GM12878 (cell line): ENCODE measurements around the gene ZNF281. TPM values are rescaled to one million over a fixed set of nuclear protein-coding genes. Genes with fewer than 3 reads are reported as not detected.

Experiments
- ATAC-seq: fragments of 200-7000 bp; cut with Tn5 transposase; 3 replicates; pipeline ENCODE4 v1.9.1; 2020; ENCODE audit warnings: mild to moderate bottlenecking, moderate library complexity
- BruUV-seq: library from RNA; stranded (reverse); fragments of 400-500 nt; replicated peaks from 2 replicates; lab custom pipeline; 2021; lab: Mats Ljungman, UMichigan
- CTCF ChIA-PET: fragments of 300-600 bp; sonication (Branson Sonifier 250); formaldehyde crosslinking; extraction: SDS; loops from one replicate; lab custom pipeline; 2021; ENCODE audit warnings: inconsistent platforms; lab: Yijun Ruan, JAX
- POLR2A ChIA-PET: fragments of 350-600 bp; formaldehyde crosslinking; extraction: SDS; loops from one replicate; lab custom pipeline; 2021; ENCODE audit warnings: inconsistent platforms; lab: Charles Lee
- RAD21 ChIA-PET: fragments of 300-600 bp; sonication (Branson Sonifier 250); formaldehyde crosslinking; loops from one replicate; lab custom pipeline; 2023; ENCODE audit warnings: antibody characterized with exemption; ENCODE audit not compliant: unreplicated experiment; lab: Charles Lee
- SMC1A ChIA-PET: fragments of 300-600 bp; sonication (Branson Sonifier 250); formaldehyde crosslinking; loops from one replicate; lab custom pipeline; 2023; ENCODE audit not compliant: unreplicated experiment, uncharacterized antibody; lab: Charles Lee
- DNase-seq: peaks from one replicate; pipeline ENCODE4 v3.0.0-alpha.2; 2011; ENCODE audit warnings: low read depth, low spot score
- FAIRE-seq: peaks from 3 replicates; lab custom pipeline; 2011; peaks lifted over from hg19 to GRCh38; lab: Jason Lieb, UNC
- H2AFZ ChIP-seq: 2 replicates; pipeline ENCODE4 v1.6.0; 2011; ENCODE audit warnings: low read depth, low read length, control low read depth; ENCODE audit not compliant: control insufficient read depth
- H3K27ac ChIP-seq: 2 replicates; pipeline ENCODE4 v1.5.1; 2011; ENCODE audit warnings: control low read depth; ENCODE audit not compliant: control insufficient read depth, insufficient read depth
- H3K27me3 ChIP-seq, 2 experiments: replicated peaks in 1 of 2; 2 replicates each; pipeline versions ENCODE4 v1.6.0 to v1.6.1; 2011; ENCODE audit warnings: low read length in 1 of 2; ENCODE audit not compliant: control insufficient read depth in 2 of 2, insufficient read depth in 2 of 2
- H3K36me3 ChIP-seq, 2 experiments: 2 replicates each; pipeline ENCODE4 v1.5.1; 2011; ENCODE audit warnings: low read length in 1 of 2; ENCODE audit not compliant: control insufficient read depth in 2 of 2, insufficient read depth in 2 of 2
- H3K4me1 ChIP-seq: 2 replicates; pipeline ENCODE4 v1.6.1; 2011; ENCODE audit warnings: mild to moderate bottlenecking, low read length, moderate library complexity, mixed read lengths; ENCODE audit not compliant: control insufficient read depth, insufficient read depth
- H3K4me2 ChIP-seq: 2 replicates; pipeline ENCODE4 v1.6.0; 2011; ENCODE audit warnings: control low read depth; ENCODE audit not compliant: control insufficient read depth, insufficient read depth
- H3K4me3 ChIP-seq: fragments of 200-600 bp; sonication (generic); 2 replicates; pipeline ENCODE4 v1.5.1; 2016
- H3K79me2 ChIP-seq: 2 replicates; pipeline ENCODE4 v1.6.0; 2011; ENCODE audit warnings: low read length; ENCODE audit not compliant: control insufficient read depth, insufficient read depth
- H3K9ac ChIP-seq: 2 replicates; pipeline ENCODE4 v1.8.0; 2011; ENCODE audit warnings: low read length, control low read depth, mixed read lengths; ENCODE audit not compliant: control insufficient read depth, insufficient read depth
- H3K9me3 ChIP-seq: replicated peaks from 3 replicates; pipeline ENCODE4 v1.5.1; 2011; ENCODE audit warnings: mild to moderate bottlenecking, low read length; ENCODE audit not compliant: control insufficient read depth, insufficient read depth
- H4K20me1 ChIP-seq: 2 replicates; pipeline ENCODE4 v1.6.0; 2011; ENCODE audit not compliant: control insufficient read depth, insufficient read depth
- CBX3 ChIP-seq: fragments of 200-600 bp; sonication (generic); IDR thresholded peaks from 2 replicates; pipeline ENCODE4 v1.6.1; 2016; ENCODE audit warnings: low read depth, borderline replicate concordance
- CBX5 ChIP-seq: sonication (generic); IDR thresholded peaks from 2 replicates; pipeline ENCODE4 v1.6.1; 2016; ENCODE audit warnings: low read depth, moderate library complexity, mild to moderate bottlenecking, inconsistent platforms
- CHD2 ChIP-seq: IDR thresholded peaks from 2 replicates; pipeline ENCODE4 v1.6.1; 2011; ENCODE audit warnings: low read depth, low read length, improper control_type of control experiment, borderline replicate concordance
- ELK1 ChIP-seq: IDR thresholded peaks from 2 replicates; pipeline ENCODE4 v1.6.1; 2012; ENCODE audit warnings: low read depth, low read length, improper control_type of control experiment
- MEF2A ChIP-seq: IDR thresholded peaks from 2 replicates; pipeline ENCODE4 v1.6.1; 2011; ENCODE audit warnings: low read depth, mild to moderate bottlenecking, low read length, moderate library complexity; ENCODE audit not compliant: insufficient read depth
- MTA2 ChIP-seq: fragments of 450-650 bp; IDR thresholded peaks from 2 replicates; pipeline ENCODE4 v1.6.1; 2016; ENCODE audit warnings: low read depth, mild to moderate bottlenecking, moderate library complexity
- MXI1 ChIP-seq: fragments of 150-350 bp; IDR thresholded peaks from 2 replicates; pipeline ENCODE4 v1.6.1; 2011; ENCODE audit warnings: low read depth, mild to moderate bottlenecking, inconsistent platforms, low read length, improper control_type of control experiment
- NFIC ChIP-seq: IDR thresholded peaks from 2 replicates; pipeline ENCODE4 v1.6.1; 2012; ENCODE audit warnings: low read depth, mild to moderate bottlenecking, inconsistent platforms, low read length, moderate library complexity
- NR2C2 ChIP-seq: IDR thresholded peaks from 2 replicates; pipeline ENCODE4 v1.6.1; 2011; ENCODE audit warnings: borderline replicate concordance, low read depth; ENCODE audit not compliant: control insufficient read depth, insufficient read length
- PAX8 ChIP-seq: fragments of 450-650 bp; IDR thresholded peaks from 2 replicates; pipeline ENCODE4 v1.6.1; 2017; ENCODE audit warnings: mild to moderate bottlenecking, moderate library complexity
- PBX3 ChIP-seq: IDR thresholded peaks from 2 replicates; pipeline ENCODE4 v1.6.1; 2011; ENCODE audit warnings: mild to moderate bottlenecking, low read depth, low read length, moderate library complexity; ENCODE audit not compliant: insufficient replicate concordance
- POLR2A ChIP-seq: IDR thresholded peaks from 2 replicates; pipeline ENCODE4 v1.6.1; 2011; ENCODE audit warnings: low read depth, mild to moderate bottlenecking, low read length
- POLR2AphosphoS2 ChIP-seq: IDR thresholded peaks from 2 replicates; pipeline ENCODE4 v1.6.1; 2011; ENCODE audit warnings: low read depth, mild to moderate bottlenecking, low read length, improper control_type of control experiment, moderate library complexity
- RBBP5 ChIP-seq: fragments of 200-600 bp; sonication (generic); conservative IDR thresholded peaks from 2 replicates; pipeline ENCODE4 v1.6.1; 2016
- SIN3A ChIP-seq: IDR thresholded peaks from 2 replicates; pipeline ENCODE4 v1.6.1; 2012; ENCODE audit warnings: low read depth, low read length, improper control_type of control experiment
- SIX5 ChIP-seq: IDR thresholded peaks from 2 replicates; pipeline ENCODE4 v1.6.1; 2011; ENCODE audit warnings: mild to moderate bottlenecking, low read depth, low read length, moderate library complexity; ENCODE audit not compliant: severe bottlenecking
- STAT1 ChIP-seq: fragments of 450-650 bp; conservative IDR thresholded peaks from 2 replicates; pipeline ENCODE4 v1.6.1; 2014; ENCODE audit warnings: antibody characterized with exemption, mild to moderate bottlenecking
- TARDBP ChIP-seq: IDR thresholded peaks from 2 replicates; pipeline ENCODE4 v1.6.1; 2016; ENCODE audit warnings: borderline replicate concordance
- ZNF207 ChIP-seq: fragments of 450-650 bp; IDR thresholded peaks from 2 replicates; pipeline ENCODE4 v1.6.1; 2014; ENCODE audit warnings: antibody characterized with exemption, mild to moderate bottlenecking, borderline replicate concordance
- ZNF622 ChIP-seq: fragments of 450-650 bp; IDR thresholded peaks from 2 replicates; pipeline ENCODE4 v1.6.1; 2017; ENCODE audit warnings: mild to moderate bottlenecking, inconsistent platforms
- WGBS: methylation state at CpG from one replicate; pipeline ENCODE4 v1.1.6; 2016; ENCODE audit warnings: low lambda C conversion rate; ENCODE audit not compliant: insufficient replicate concordance, insufficient coverage; ENCODE audit errors: missing lambda C conversion rate; 5-methylcytosine and 5-hydroxymethylcytosine counted together
- in situ Hi-C: fragments of 300-500 bp; cut with MboI; formaldehyde crosslinking; loops from 9 replicates; pipeline ENCODE4 v1.14.3; 2018; ENCODE audit warnings: mixed read lengths
- intact Hi-C: fragments of 100-400 bp; cut with micrococcal nuclease; formaldehyde crosslinking; loops from one replicate; pipeline ENCODE4 v1.14.2; 2022; ENCODE audit not compliant: unreplicated experiment
- polyA plus RNA-seq, 11 experiments: library from polyadenylated mRNA; depleted of rRNA in 4 of 11; unstranded in 6 of 11; stranded (reverse) in 5 of 11; fragments of >200 nt; fragmentation: Nextera tagmentation in 4 of 11; fragmentation: Illumina TruSeq in 1 of 11; extraction: Ambion mirVana in 4 of 11; extraction: Trizol in 1 of 11; gene quantifications; 1 replicate in 1 of 11; 2 replicates in 10 of 11; pipeline versions ENCODE4 v1.2.1 to v1.2.3, GENCODE V29; 2011 to 2016; ENCODE audit warnings: inconsistent platforms in 2 of 11, missing spikeins in 2 of 11, low read depth in 1 of 11
- total RNA-seq, 4 experiments: library from RNA; depleted of rRNA in 3 of 4; stranded (reverse); fragments of >200 nt in 3 of 4; fragmentation: Illumina TruSeq in 1 of 4; extraction: Trizol in 1 of 4; gene quantifications; 2 replicates each; pipeline versions ENCODE4 v1.2.1 to v1.2.3, GENCODE V29; 2013 to 2021

ZNF281 gene
- total and polyA plus RNA-seq, 10 of the 15 experiments (the other 5 are each of a cell fraction or from before 2014, with no cell fraction given): 8.3 to 21.8 (median 15.4) TPM

- no peak overlapping the region for H2AFZ ChIP-seq
- SMC1A ChIA-PET: interaction anchor here (0.9 to 2.9 kb wide), 5 partner anchors 10 to 89 kb away, joined by 3 to 13 read pairs (median 6); no protein-coding TSS in a partner anchor
- DNase-seq (no peak), FAIRE-seq (no peak), ATAC-seq (no peak)
- no TSS peak for BruUV-seq
- H3K36me3 ChIP-seq: no peaks in the 10 kb centered on the region
- no peaks in the 10 kb centered on the region for H3K79me2 ChIP-seq
- intact Hi-C loops: no loop called here
- no peaks in the 10 kb centered on the region for H4K20me1 ChIP-seq
- no peak overlapping the region for H3K4me3 ChIP-seq
- 84% methylated on average over 6 of the region's 6 CpGs for WGBS
- H3K9ac ChIP-seq: no peak overlapping the region
- TF ChIP-seq SIN3A (no peak), ZNF207 (no peak), SIX5 (no peak), PAX8 (no peak), CBX5 (no peak), CBX3 (no peak), RBBP5 (no peak), ELK1 (no peak), CHD2 (no peak), MXI1 (no peak), POLR2AphosphoS2 (no peak), ZNF622 (no peak), STAT1 (no peak), POLR2A (no peak), NFIC (no peak), NR2C2 (no peak), TARDBP (no peak), PBX3 (no peak), MEF2A (no peak), MTA2 (no peak)
- TF ChIP-seq, all 136 proteins: peak for 0
- H3K9me3 ChIP-seq: no peaks in the 10 kb centered on the region
- no peak overlapping the region for H3K27ac ChIP-seq
- ChIA-PET RAD21 (interaction anchor here (1.4 kb wide), 1 partner anchor 9 kb away, joined by 3 read pairs; no protein-coding TSS in a partner anchor), CTCF (interaction anchor here (0.7 to 2.6 kb wide), 7 partner anchors 11 to 684 kb away, joined by 3 to 11 read pairs (median 4); no protein-coding TSS in a partner anchor), POLR2A (interaction anchor here (1.0 to 1.3 kb wide), 2 partner anchors 10 to 11 kb away, joined by 3 read pairs; no protein-coding TSS in a partner anchor)
- in situ Hi-C loops: no loop called here
- no peaks in the 10 kb centered on the region for H3K27me3 ChIP-seq
- H3K4me2 ChIP-seq: no peak overlapping the region
- 0 out of 2 replicates have a peak, but pooled peaks cover 3% of the 10 kb centered on the region for H3K4me1 ChIP-seq
These were observed 41.3 kb downstream of the ZNF281 start for GRCh38 chr1:200368556-200368955.
